IPS-20b (cell line): Measurements from ENCODE around the gene RHBDL2.
"Not testable (repeated sequence)": the region's sequence is repeated elsewhere in the genome, so short reads cannot be mapped to it uniquely, and the experiment has no call there.

ENCODE experiments used
- H3K27ac ChIP-seq: one replicate; pipeline ENCODE4 v1.5.1; 2013; ENCODE audit warnings: low read length
- H3K27me3 ChIP-seq: 2 replicates; pipeline ENCODE4 v1.6.1; 2013; ENCODE audit warnings: mild to moderate bottlenecking, low read length, inconsistent platforms; ENCODE audit not compliant: insufficient read depth
- H3K36me3 ChIP-seq: 2 replicates; pipeline ENCODE4 v1.6.1; 2013; ENCODE audit warnings: low read depth, mild to moderate bottlenecking, inconsistent platforms, low read length, moderate library complexity; ENCODE audit not compliant: insufficient read depth
- H3K4me1 ChIP-seq: 2 replicates; pipeline ENCODE4 v1.6.1; 2013; ENCODE audit warnings: mild to moderate bottlenecking, control low read depth, inconsistent platforms, low read length, moderate library complexity; ENCODE audit not compliant: insufficient read depth
- H3K4me3 ChIP-seq: 2 replicates; pipeline ENCODE4 v1.5.1; 2013; ENCODE audit warnings: mild to moderate bottlenecking, low read length, inconsistent platforms
- H3K9ac ChIP-seq: 2 replicates; pipeline ENCODE4 v1.6.1; 2013; ENCODE audit warnings: low read depth, mild to moderate bottlenecking, inconsistent platforms, low read length, moderate library complexity
- H3K9me3 ChIP-seq: 2 replicates; pipeline ENCODE4 v1.6.1; 2013; ENCODE audit warnings: mild to moderate bottlenecking, low read depth, low read length, inconsistent platforms; ENCODE audit not compliant: insufficient read depth

RHBDL2 gene

GRCh38 chr1:38840281-38840680, 101.3 kb downstream of the RHBDL2 start:
- H3K27me3 ChIP-seq: no peaks in the 10 kb centered on the region
- H3K36me3 ChIP-seq: peaks cover 44% of the 10 kb centered on the region
- no peaks in the 10 kb centered on the region for H3K9me3 ChIP-seq

GRCh38 chr1:38839363-38839762, 102.3 kb downstream of the RHBDL2 start:
- H3K4me3 ChIP-seq: no peak overlapping the region
- H3K9me3 ChIP-seq: no peaks in the 10 kb centered on the region
- H3K27ac ChIP-seq: no peak overlapping the region
- H3K9ac ChIP-seq: no peak overlapping the region
- H3K36me3 ChIP-seq: peaks cover 37% of the 10 kb centered on the region
- H3K4me1 ChIP-seq: peaks cover 4% of the 10 kb centered on the region
- no peaks in the 10 kb centered on the region for H3K27me3 ChIP-seq

More at GRCh38 chr1:38840281-38840680, 101.3 kb downstream of the RHBDL2 start:
- Histone ChIP-seq H3K9ac (no peak overlapping the region), H3K4me3 (no peak overlapping the region), H3K4me1 (peaks cover 4% of the 10 kb centered on the region), H3K27ac (no peak overlapping the region)

- H3K9me3 ChIP-seq, H3K4me3 ChIP-seq, H3K9ac ChIP-seq, H3K27me3 ChIP-seq, H3K4me1 ChIP-seq, H3K27ac ChIP-seq: not testable (repeated sequence)
- peaks cover 23% of the 10 kb centered on the region for H3K36me3 ChIP-seq
Measured at GRCh38 chr1:38836316-38836715, 105.3 kb downstream of the RHBDL2 start.
